ENCODE results near the gene SEC24A.
"Not testable (repeated sequence)": the region's sequence is repeated elsewhere in the genome, so short reads cannot be mapped to it uniquely, and the experiment has no call there.

SEC24A gene

DNA sequence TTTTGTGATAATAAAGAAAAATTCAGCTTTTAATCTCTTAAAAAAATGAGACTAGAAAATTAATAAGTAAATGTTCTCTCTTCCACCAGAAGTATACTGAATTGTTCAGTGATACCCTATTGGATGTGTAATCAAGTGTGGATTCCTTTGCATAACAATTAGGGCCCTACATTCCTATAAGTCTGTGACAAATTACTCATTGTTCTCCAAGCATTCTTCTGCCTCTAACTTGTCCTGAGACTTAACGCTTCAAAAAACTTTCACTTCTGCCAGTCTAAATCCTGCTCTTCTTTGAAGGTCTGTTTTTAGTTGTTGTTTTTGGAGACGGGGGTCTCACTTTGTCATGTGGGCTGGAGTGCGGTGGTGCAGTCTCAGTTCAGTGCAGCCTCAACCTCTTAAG lies 100.8 kb downstream of the SEC24A start:
- no peak for TF ChIP-seq EZH2phosphoT487 (IDR thresholded peaks at IDR 0.05; ENCODE audit: low read depth)
- TF ChIP-seq, protein P1, sequence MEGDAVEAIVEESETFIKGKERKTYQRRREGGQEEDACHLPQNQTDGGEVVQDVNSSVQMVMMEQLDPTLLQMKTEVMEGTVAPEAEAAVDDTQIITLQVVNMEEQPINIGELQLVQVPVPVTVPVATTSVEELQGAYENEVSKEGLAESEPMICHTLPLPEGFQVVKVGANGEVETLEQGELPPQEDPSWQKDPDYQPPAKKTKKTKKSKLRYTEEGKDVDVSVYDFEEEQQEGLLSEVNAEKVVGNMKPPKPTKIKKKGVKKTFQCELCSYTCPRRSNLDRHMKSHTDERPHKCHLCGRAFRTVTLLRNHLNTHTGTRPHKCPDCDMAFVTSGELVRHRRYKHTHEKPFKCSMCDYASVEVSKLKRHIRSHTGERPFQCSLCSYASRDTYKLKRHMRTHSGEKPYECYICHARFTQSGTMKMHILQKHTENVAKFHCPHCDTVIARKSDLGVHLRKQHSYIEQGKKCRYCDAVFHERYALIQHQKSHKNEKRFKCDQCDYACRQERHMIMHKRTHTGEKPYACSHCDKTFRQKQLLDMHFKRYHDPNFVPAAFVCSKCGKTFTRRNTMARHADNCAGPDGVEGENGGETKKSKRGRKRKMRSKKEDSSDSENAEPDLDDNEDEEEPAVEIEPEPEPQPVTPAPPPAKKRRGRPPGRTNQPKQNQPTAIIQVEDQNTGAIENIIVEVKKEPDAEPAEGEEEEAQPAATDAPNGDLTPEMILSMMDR (IDR thresholded peaks at IDR 0.05; ENCODE audit: low read depth, low read length), result no peak
- Histone ChIP-seq H2AFZ (ENCODE audit: low read depth, low read length) (no peak overlapping the region), H3K4me2 (ENCODE audit: low read length) (no peak overlapping the region), H4K20me1 (ENCODE audit: insufficient read depth, low read length) (no peaks in the 10 kb centered on the region), H3K79me2 (ENCODE audit: low read length) (no peaks in the 10 kb centered on the region), H3K9me3 (ENCODE audit: insufficient read depth, low read length) (no peaks in the 10 kb centered on the region), H3K27ac (ENCODE audit: low read length) (no peak overlapping the region), H3K4me3 (ENCODE audit: low read length) (no peak overlapping the region), H3K9ac (ENCODE audit: low read length) (no peak overlapping the region), H3K27me3 (ENCODE audit: low read depth, low read length) (no peaks in the 10 kb centered on the region), H3K4me1 (ENCODE audit: low read length) (peaks cover 4% of the 10 kb centered on the region; the same call in 1 of the 2 replicates), H3K36me3 (replicated peaks; ENCODE audit: low read depth, low read length) (no peaks in the 10 kb centered on the region)

DNA sequence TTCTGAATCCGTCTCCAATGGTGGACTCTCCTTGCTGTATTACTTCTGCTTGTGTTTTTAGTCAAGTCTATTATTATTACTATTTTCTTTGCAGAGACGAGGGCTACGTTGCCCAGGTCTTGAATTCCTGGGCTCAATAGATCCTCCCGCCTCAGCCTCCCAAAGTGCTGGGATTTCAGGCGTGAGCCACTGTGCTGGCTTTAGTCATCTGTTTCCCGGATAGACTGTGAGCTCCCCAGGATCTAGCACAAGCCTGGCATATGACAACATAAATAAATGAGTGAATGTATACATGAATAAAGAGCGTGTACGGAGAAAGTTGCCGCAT lies 109.6 kb downstream of the SEC24A start:
- H3K36me3 ChIP-seq (replicated peaks; ENCODE audit: low read depth, low read length), result no peaks in the 10 kb centered on the region
- H4K20me1 ChIP-seq (ENCODE audit: insufficient read depth, low read length), result peaks cover 6% of the 10 kb centered on the region; the same call in 1 of the 2 replicates
- TF ChIP-seq, protein P1 (IDR thresholded peaks at IDR 0.05; ENCODE audit: low read depth, low read length), result no peak
- TF ChIP-seq EZH2phosphoT487 (IDR thresholded peaks at IDR 0.05; ENCODE audit: low read depth), result no peak
- H3K4me1 ChIP-seq (ENCODE audit: low read length), result peaks cover 15% of the 10 kb centered on the region
- 0 out of 2 replicates have a peak overlapping the region, but pooled peaks have one; percentile 26 for H3K27ac ChIP-seq (ENCODE audit: low read length)
- peak overlapping the region; percentile 92 for H3K4me2 ChIP-seq (ENCODE audit: low read length)
- H3K9me3 ChIP-seq (ENCODE audit: insufficient read depth, low read length), result no peaks in the 10 kb centered on the region
- H3K79me2 ChIP-seq (ENCODE audit: low read length), result peaks cover 45% of the 10 kb centered on the region
- peak overlapping the region; percentile 74 for H3K9ac ChIP-seq (ENCODE audit: low read length)
- peak overlapping the region; percentile 94 for H3K4me3 ChIP-seq (ENCODE audit: low read length)
- no peaks in the 10 kb centered on the region for H3K27me3 ChIP-seq (ENCODE audit: low read depth, low read length)
- peak overlapping the region; percentile 97 for H2AFZ ChIP-seq (ENCODE audit: low read depth, low read length)

DNA sequence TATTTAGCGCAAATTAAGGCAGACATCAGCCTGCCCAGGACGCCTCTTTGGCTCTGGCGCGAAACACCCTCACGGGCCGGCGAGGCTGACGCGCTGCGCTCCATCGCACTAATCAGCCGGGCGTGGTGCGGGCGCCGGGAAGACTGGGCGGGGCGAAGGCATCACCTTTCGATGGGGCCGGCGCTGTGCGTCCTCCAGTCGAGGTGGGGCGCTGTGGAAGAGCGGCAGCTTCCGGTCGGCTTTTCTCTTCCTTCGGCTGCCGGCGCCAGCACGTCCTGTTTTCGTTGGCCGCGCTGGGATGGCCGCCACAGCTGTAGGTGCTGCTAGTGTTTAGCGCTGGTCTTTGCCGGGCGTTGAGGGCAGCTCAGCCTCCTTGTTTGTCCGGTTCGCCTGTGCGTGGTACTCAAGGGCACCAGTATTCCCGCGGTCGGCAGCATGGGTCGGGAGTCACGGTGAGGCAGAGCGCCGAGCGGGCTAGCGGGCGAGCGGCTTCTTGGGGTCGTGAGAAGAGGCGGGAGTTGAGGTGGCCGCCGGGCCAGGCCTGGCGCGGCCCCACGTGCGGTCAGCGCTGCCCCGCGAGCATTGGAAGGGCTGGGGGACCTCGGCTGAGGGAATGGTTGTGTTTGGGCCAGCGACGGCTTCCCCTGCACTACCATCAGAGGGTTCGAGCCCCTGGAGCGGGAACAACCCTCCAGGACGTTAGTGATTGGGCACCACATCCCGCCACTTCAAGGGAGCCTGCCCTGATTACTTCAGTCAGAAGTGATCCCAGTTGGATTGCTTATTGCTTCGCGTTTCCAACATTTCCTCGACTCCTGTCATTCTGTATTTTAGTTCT lies 110.1 kb downstream of the SEC24A start, which contains the start of gene DDX46:
DDX46 (plus strand) TSS at position 276 of the 838 bp plus-strand sequence; CDS start at position 436, 160 bp downstream.
- Histone ChIP-seq H3K4me2 (ENCODE audit: low read length) (peak within 1 kb of the TSS; percentile 92), H3K27me3 (ENCODE audit: low read depth, low read length) (no peaks in the 10 kb centered on the region), H3K4me3 (ENCODE audit: low read length) (peak within 1 kb of the TSS; percentile 94), H3K4me1 (ENCODE audit: low read length) (peaks cover 15% of the 10 kb centered on the region), H3K79me2 (ENCODE audit: low read length) (peaks cover 48% of the 10 kb centered on the region), H3K27ac (ENCODE audit: low read length) (0 out of 2 replicates have a peak within 1 kb of the TSS, but pooled peaks have one; percentile 26), H4K20me1 (ENCODE audit: insufficient read depth, low read length) (peaks cover 6% of the 10 kb centered on the region; the same call in 1 of the 2 replicates), H3K9me3 (ENCODE audit: insufficient read depth, low read length) (no peaks in the 10 kb centered on the region), H2AFZ (ENCODE audit: low read depth, low read length) (peak within 1 kb of the TSS; percentile 97), H3K9ac (ENCODE audit: low read length) (peak within 1 kb of the TSS; percentile 74), H3K36me3 (replicated peaks; ENCODE audit: low read depth, low read length) (no peaks in the 10 kb centered on the region)
- TF ChIP-seq, protein P1 (IDR thresholded peaks at IDR 0.05; ENCODE audit: low read depth, low read length), result peak; percentile 55
- TF ChIP-seq EZH2phosphoT487 (IDR thresholded peaks at IDR 0.05; ENCODE audit: low read depth), result no peak

DNA sequence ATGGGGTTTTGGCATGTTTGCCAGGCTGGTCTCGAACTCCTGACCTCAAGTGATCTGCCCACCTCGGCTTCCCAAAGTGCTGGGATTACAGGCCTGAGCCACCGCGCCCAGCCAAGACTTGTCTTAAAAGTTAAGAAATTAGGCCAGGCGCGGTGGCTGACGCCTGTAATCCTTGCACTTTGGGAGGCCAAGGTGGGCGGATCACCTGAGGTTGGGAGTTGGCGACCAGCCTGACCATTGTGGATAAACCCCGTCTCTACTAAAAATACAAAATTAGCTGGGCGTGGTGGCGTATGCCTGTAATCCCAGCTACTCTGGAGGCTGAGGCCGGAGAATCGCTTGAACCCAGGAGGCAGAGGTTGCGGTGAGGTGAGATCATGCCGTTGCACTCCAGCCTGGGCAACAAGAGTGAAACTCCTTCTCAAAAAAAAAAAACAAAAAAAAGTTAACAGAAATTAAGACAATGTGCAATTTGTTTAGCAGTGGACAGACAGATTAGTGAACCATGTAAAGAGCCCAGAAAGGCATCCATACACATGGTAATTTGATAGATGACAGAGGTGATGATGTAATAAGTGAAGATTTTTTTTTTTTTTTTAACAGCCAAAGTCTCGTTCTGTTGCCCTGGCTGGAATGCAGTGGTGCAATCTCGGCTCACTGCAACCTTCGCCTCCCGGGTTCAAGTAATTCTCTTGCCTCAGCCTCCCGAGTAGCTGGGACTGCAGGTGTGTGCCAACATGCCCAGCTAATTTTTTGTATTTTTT lies 119.1 kb downstream of the SEC24A start:
- not testable (repeated sequence) for H3K4me2 ChIP-seq (ENCODE audit: low read length); H3K9me3 ChIP-seq (ENCODE audit: insufficient read depth, low read length); H3K27me3 ChIP-seq (ENCODE audit: low read depth, low read length); H3K9ac ChIP-seq (ENCODE audit: low read length); H4K20me1 ChIP-seq (ENCODE audit: insufficient read depth, low read length); H3K4me3 ChIP-seq (ENCODE audit: low read length); H2AFZ ChIP-seq (ENCODE audit: low read depth, low read length); H3K4me1 ChIP-seq (ENCODE audit: low read length); H3K79me2 ChIP-seq (ENCODE audit: low read length); H3K27ac ChIP-seq (ENCODE audit: low read length)
- peaks cover 10% of the 10 kb centered on the region for H3K36me3 ChIP-seq (replicated peaks; ENCODE audit: low read depth, low read length)

All from OCI-LY3 (cell line).